Adrenal gland (tissue), 12 donors: ENCODE measurements around the gene CCSER1. TPM values are rescaled to one million over a fixed set of nuclear protein-coding genes. Genes with fewer than 3 reads are reported as not detected.

Experiments used
- DNase-seq, 7 donors: peaks; one replicate each; pipeline ENCODE4 v3.0.0-alpha.2; 2019 to 2020
- H3K27ac ChIP-seq, 5 donors: fragments of 200-600 bp; sonication (generic) in 4 of 5; 1 replicate in 3 of 5; 2 replicates in 2 of 5; pipeline versions ENCODE4 v1.5.1 to v1.8.0; 2016 to 2020; ENCODE audit warnings: mild to moderate bottlenecking in 1 of 5
- H3K27me3 ChIP-seq: fragments of 200-600 bp; 2 replicates; pipeline ENCODE4 v1.8.0; 2021
- H3K36me3 ChIP-seq, 2 donors: fragments of 200-600 bp; replicated peaks in 1 of 2; 1 replicate in 1 of 2; 2 replicates in 1 of 2; pipeline versions ENCODE4 v1.5.1 to v1.8.0; 2018 to 2022
- H3K4me1 ChIP-seq, 2 donors: fragments of 200-600 bp; replicated peaks in 1 of 2; 1 replicate in 1 of 2; 2 replicates in 1 of 2; pipeline versions ENCODE4 v1.5.1 to v1.8.0; 2018 to 2021
- H3K4me3 ChIP-seq, 4 donors: fragments of 200-600 bp; sonication (generic) in 3 of 4; one replicate each; pipeline ENCODE4 v1.5.1; 2016 to 2018
- H3K9me3 ChIP-seq, 3 donors: fragments of 200-600 bp; sonication (generic) in 1 of 3; replicated peaks in 1 of 3; 1 replicate in 2 of 3; 2 replicates in 1 of 3; pipeline versions ENCODE4 v1.5.1 to v1.8.0; 2016 to 2021
- POLR2A ChIP-seq, 2 donors: fragments of 450-650 bp; IDR thresholded peaks; one replicate each; pipeline ENCODE4 v1.6.1; 2017; ENCODE audit warnings: antibody characterized with exemption in 2 of 2, mild to moderate bottlenecking in 2 of 2, moderate library complexity in 1 of 2
- WGBS, 4 donors: extraction: QIAGEN DNeasy Blood & Tissue Kit in 2 of 4; methylation state at CpG; one replicate each; pipeline versions ENCODE4 v1.1.5 to v1.1.7; 2013 to 2017; 5-methylcytosine and 5-hydroxymethylcytosine counted together
- intact Hi-C, 2 donors: fragments of 100-400 bp; cut with DNase I; formaldehyde crosslinking; loops; one replicate each; pipeline versions ENCODE4 v1.14.1 to v1.15.0; 2022 to 2023
- polyA plus RNA-seq, 3 donors: library from polyadenylated mRNA; stranded (reverse); fragments of 200-250 nt in 2 of 3; fragments of 350-450 nt in 1 of 3; fragmentation: Illumina TruSeq in 1 of 3; extraction: RNeasy Lipid Tissue Mini Kit (QIAGEN cat#74804) in 1 of 3; gene quantifications; one replicate each; pipeline ENCODE4 v1.2.3, GENCODE V29; 2013 to 2014
- total RNA-seq, 9 donors: library from RNA; depleted of rRNA in 4 of 9; stranded (reverse); fragments of >200 nt in 4 of 9; fragments of 120-200 nt in 1 of 9; fragmentation: NEBNext Ultra II Directional in 1 of 9; extraction: Animal tissue kit (Norgen Biotek cat#: 25700) in 1 of 9; gene quantifications; one replicate each; pipeline versions ENCODE4 v1.1.0 to v1.2.4, GENCODE V29; 2013 to 2023
- TF ChIP-seq, protein P1 (sequence below), 6 experiments: fragments of 450-650 bp in 4 of 6; fragments of 200-600 bp in 2 of 6; sonication (generic) in 1 of 6; IDR thresholded peaks; 1 replicate in 5 of 6; 2 replicates in 1 of 6; pipeline versions ENCODE4 v1.5.1 to v1.8.0; 2016 to 2021; ENCODE audit warnings: antibody characterized with exemption in 6 of 6, mild to moderate bottlenecking in 2 of 6, moderate library complexity in 1 of 6
- donor health status: healthy with polysubstance abuse.
- donor health status: Bipolar disorder and iron deficiency.
- donor health status: DM: yes; HTN: yes; CAD: no.
- donor health status: DM: no; HTN: no; CAD: no.
- donor health status: DM: no; HTN: no; CAD: no.
- donor health status: DM: yes; HTN: yes; CAD: no.

The CCSER1 gene
- total and polyA plus RNA-seq, 12 donors: 0.14 to 11.7 (median 2.3) TPM; not detected in 1

DNA sequence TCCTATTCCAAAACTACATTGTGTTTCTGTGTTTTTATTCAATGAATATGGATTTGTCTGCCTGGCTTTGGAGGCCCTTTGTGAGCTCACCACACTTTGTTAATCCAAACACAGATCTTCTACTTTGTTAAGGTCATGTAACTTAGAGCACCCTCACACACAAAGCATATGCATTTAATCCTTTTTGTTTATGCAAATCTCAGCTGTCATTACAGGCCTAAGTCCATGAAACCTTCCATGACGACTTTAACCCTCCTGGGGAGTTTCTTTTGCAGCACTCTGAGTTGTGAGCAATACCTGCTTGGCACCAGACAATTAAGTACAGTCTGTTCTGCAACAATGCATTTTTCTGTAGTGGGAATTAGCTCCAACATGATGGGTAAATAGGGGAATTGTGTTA is 14.9 kb downstream of the CCSER1 start:
- intact Hi-C loops: no loop called here
- H3K27me3 ChIP-seq: no peaks in the 10 kb centered on the region
- 21 to 61% (median 32%) methylated on average over 1 of the region's 1 CpG for WGBS, 4 donors
- no peaks in the 10 kb centered on the region for H3K36me3 ChIP-seq
- no peak overlapping the region for H3K4me3 ChIP-seq
- no peak for DNase-seq
- H3K27ac ChIP-seq: no peak overlapping the region
- H3K4me1 ChIP-seq: no peaks in the 10 kb centered on the region
- no peak for TF ChIP-seq POLR2A (IDR thresholded peaks at IDR 0.05)
- TF ChIP-seq, protein P1, sequence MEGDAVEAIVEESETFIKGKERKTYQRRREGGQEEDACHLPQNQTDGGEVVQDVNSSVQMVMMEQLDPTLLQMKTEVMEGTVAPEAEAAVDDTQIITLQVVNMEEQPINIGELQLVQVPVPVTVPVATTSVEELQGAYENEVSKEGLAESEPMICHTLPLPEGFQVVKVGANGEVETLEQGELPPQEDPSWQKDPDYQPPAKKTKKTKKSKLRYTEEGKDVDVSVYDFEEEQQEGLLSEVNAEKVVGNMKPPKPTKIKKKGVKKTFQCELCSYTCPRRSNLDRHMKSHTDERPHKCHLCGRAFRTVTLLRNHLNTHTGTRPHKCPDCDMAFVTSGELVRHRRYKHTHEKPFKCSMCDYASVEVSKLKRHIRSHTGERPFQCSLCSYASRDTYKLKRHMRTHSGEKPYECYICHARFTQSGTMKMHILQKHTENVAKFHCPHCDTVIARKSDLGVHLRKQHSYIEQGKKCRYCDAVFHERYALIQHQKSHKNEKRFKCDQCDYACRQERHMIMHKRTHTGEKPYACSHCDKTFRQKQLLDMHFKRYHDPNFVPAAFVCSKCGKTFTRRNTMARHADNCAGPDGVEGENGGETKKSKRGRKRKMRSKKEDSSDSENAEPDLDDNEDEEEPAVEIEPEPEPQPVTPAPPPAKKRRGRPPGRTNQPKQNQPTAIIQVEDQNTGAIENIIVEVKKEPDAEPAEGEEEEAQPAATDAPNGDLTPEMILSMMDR (IDR thresholded peaks at IDR 0.05): no peak
- H3K9me3 ChIP-seq: no peaks in the 10 kb centered on the region

DNA sequence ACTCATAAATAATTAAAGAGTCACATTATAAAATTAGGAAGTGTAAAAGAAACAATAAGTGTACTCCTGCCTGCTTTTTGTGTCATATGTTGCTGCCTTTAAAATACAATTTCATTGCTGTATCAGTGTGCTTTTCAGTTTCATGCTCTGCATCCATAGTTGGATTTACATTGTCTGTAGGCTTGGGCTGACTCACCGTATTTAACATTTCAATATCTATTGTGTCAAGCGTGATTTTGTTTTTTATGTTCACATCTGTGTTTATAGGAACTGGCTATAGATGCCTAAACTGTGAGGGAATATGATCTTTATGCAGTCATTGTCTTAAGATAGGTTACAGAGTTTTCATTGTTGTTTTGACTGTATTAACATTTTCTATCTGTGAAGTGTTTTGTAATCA is 18.1 kb downstream of the CCSER1 start:
- intact Hi-C loops: no loop called here
- DNase-seq: no peak
- Histone ChIP-seq H3K4me1 (no peaks in the 10 kb centered on the region), H3K27me3 (no peaks in the 10 kb centered on the region), H3K36me3 (no peaks in the 10 kb centered on the region), H3K4me3 (no peak overlapping the region), H3K27ac (no peak overlapping the region), H3K9me3 (no peaks in the 10 kb centered on the region)
- no peak for TF ChIP-seq POLR2A (IDR thresholded peaks at IDR 0.05)
- TF ChIP-seq, protein P1 (IDR thresholded peaks at IDR 0.05): no peak
- WGBS, 4 donors: 75 to 86% (median 77%) methylated on average over 2 of the region's 2 CpGs

DNA sequence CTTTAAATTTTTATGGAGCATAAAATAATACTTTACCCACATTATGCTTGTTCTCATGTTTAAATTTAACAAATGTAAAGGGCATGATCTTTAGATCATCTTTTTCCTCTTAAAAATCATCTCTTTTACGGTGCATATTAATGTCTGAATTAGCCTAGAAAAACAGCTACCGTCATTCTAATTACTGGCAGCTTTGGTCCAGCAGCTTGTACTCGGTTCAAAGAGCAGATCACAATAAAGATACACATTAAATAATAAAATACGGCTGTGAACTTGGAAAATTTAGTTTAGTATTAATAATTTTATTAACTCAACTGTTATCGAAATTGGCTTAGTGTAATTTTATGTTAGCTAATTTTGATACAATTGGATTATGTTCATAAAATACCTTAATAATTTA is 19.1 kb downstream of the CCSER1 start:
- intact Hi-C loops: no loop called here
- Histone ChIP-seq H3K27me3 (no peaks in the 10 kb centered on the region), H3K4me3 (no peak overlapping the region), H3K9me3 (no peaks in the 10 kb centered on the region), H3K27ac (no peak overlapping the region), H3K4me1 (no peaks in the 10 kb centered on the region), H3K36me3 (no peaks in the 10 kb centered on the region)
- 73 to 78% (median 74%) methylated on average over 5 of the region's 5 CpGs for WGBS, 4 donors
- DNase-seq: no peak
- TF ChIP-seq POLR2A (IDR thresholded peaks at IDR 0.05): no peak
- TF ChIP-seq, protein P1 (IDR thresholded peaks at IDR 0.05): no peak

DNA sequence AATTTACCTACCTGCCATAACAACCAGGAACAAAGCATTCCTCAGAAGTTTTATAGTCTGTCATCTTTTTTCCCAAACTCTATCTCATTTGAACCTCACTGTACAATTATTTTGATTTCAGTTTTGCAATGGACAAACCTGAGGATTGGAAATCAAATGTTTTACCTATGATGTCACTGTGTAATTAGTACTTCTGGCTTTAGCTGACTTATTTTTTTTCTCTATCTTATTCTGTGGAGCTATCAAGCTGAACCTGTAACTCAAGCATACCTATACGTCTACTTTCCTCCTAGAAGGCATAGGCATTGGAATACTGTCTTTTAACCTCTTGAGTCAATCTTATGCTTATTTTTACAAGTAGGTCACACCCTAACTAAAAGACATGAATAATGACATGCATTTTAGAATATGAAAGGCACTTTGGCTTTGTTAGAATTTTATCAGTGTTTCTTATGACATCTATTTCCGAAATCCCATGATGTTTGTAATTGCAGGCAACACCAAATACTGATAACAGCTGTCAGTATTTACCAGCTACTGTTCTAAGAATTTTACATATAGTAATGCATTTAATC is 21.5 kb downstream of the CCSER1 start:
- no peak overlapping the region for H3K4me3 ChIP-seq
- WGBS, 4 donors: 62 to 71% (median 66%) methylated on average over 2 of the region's 2 CpGs
- H3K27me3 ChIP-seq: no peaks in the 10 kb centered on the region
- no peaks in the 10 kb centered on the region for H3K9me3 ChIP-seq
- no peaks in the 10 kb centered on the region for H3K36me3 ChIP-seq
- TF ChIP-seq POLR2A (IDR thresholded peaks at IDR 0.05): no peak
- TF ChIP-seq, protein P1 (IDR thresholded peaks at IDR 0.05): no peak
- H3K4me1 ChIP-seq: no peaks in the 10 kb centered on the region
- DNase-seq: no peak
- intact Hi-C loops: no loop called here
- no peak overlapping the region for H3K27ac ChIP-seq
